ENCODE measurements around the gene ZNF670.
A peak's percentile ranks its signal among the peaks of the same experiment; 100 is the strongest.
"Not testable (repeated sequence)": the region's sequence is repeated elsewhere in the genome, so short reads cannot be mapped to it uniquely, and the experiment has no call there.

The ZNF670 gene

DNA sequence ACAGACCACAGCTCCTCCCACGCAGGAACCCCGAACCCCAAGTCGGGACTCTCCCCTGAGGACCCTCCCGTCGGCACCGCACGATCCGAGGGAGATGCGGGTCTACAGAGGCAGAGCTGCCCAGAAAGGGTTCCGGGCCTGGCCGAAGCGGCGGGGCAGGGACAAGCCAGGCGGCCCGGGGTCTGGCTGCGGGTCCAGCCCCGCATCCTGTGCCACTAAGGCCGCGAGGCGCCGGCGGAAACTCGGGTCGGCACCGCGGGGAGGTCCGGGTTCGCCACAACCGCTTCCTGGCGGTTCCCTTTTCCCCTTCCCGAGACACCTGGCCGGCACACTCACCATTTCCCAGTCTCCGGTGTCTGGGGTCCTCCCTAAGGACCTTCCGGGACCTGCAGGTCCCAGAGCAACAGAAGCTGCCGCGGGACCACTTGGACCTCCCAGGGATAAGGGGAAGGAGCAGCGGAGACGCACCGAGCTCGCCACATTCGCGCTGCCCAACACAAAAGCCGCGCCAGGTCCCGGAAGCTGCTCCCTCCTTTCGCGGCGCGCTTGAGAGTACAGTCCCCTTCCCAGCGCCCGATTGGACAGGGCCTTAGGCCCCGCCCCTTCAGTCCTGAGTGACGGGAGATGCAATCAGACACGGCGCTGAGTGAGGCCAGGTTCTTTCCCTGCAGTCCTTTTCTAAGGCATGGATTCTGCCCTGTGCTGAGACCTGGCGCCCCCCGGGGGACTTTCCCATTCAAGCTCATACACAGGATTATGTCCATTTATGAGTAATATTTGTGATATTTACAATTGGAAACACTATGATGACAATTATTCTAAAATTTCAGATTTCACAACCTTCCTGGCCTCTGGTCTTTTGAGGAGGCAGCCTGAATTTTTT lies at the start of gene ZNF670:
Gene ZNF670, minus strand, starts transcription at position 554 of the 883 bp plus-strand sequence. Its CDS starts 215 bp downstream, at position 339.
- DNase-seq, result peak; percentile 94

DNA sequence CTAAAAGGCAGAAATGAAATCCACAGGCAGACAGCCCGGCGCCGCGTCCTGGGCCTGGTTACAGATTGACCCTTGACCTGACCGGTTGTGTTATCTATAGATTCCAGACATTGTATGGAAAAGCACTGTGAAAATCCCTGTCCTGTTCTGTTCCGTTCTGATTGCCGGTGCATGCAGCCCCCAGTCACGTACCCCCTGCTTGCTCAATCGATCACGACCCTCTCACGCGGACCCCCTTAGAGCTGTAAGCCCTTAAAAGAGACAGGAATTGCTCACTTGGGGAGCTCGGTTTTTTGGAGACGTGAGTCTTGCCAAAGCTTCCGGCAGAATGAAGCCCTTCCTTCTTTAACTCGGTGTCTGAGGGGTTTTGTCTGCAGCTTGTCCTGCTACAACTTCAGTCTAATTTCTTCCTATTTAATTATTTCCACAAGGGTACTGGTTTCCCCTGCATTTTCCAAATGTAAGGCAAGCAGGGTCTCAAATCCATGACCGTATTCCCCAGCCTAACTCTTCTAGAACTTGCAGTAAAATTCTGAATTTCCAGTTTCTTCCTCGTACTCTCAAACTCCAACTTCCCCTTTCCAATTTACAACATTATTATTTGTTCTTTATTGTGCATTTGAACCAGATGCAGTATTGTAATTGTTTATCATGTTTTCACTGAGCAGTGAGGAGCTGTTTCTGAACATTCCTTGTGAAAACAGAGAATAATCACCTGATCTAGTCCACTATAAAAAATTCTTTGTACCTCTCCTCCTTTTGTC lies 49.1 kb upstream of the ZNF670 start:
- not testable (repeated sequence) for DNase-seq

GRCh38 chr1:247126601-247127000 lies 48.0 kb upstream of the ZNF670 start:
- DNase-seq, result not testable (repeated sequence)

DNA sequence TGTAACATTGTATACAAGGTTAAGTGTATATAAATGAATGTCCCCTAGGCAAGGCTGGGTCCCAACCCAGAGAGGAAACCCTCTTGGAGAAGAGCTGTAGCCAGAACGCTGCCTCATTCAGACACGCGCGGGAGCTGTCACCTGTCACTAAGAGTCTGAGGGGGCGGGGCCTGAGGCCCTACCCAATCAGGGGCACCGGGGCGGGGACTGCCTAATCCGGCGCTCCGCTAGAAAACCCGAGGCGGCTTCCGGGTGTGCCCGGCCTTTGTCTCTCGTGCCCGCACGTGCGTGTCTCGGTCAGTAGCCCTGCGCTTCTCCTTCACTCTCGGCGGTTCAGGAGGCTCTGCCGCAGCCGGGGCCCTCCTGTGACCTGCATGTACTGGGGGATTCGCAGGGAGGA lies 47.6 kb upstream of the ZNF670 start:
- DNase-seq, result not testable (repeated sequence)

DNA sequence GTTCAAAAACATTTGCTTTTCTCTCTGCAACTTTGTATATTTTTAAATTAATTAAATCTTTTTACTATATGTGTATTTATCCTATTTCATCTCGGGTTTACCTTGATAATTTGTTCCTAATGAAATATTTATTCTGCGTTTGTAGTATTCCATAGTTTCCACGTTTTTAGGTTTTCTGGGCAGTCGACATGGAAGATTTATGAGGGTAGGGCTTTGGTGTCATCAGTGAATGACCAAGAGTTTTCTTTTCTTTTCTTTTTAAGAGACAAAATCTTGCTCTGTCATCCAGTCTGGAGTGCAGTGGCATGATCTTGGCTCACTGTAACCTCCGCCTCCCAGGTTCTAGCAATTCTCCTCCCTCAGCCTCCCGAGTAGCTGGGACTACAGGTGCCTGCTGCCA lies 42.8 kb upstream of the ZNF670 start:
- DNase-seq, result no peak

- DNase-seq, result not testable (repeated sequence)
These were observed 41.7 kb upstream of the ZNF670 start for GRCh38 chr1:247120408-247120668.

DNA sequence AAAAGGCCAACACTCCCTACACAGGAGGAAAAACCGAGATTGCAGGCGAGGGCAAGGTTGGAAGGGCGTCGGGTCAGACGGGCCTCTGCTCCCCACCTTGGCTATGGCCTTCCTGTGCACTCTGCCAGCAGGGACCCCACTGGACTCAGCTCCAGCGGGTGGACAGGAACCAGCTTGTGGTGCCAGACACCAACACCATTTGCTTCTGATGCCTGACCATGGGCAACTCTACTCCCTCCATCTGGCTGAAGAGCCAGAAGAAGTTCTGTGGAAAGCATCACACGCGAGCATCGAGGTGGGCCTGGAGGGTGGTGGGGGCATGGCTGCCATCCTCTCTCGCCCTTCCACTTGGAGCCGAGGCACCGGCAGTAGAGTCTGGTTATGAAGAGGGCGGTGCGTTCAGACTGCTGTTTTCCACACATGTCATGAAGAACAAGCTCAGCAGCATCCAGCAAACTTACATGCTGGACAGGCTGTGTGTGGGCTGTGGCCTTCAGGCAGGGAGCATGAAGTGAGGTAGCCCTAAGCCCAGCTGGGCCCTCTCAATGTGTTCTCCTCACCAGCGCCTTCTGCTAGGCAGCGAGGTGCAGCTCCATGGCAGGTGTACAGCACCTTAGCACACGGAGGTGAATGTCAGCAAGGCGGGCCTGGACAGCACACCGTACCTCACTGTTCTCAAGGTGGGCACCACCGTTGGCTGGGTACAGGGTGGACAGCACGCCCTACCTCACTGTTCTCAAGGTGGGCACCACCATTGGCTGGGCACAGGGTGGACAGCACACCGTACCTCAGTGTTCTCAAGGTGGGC lies 41.2 kb upstream of the ZNF670 start:
- no peak for DNase-seq

DNA sequence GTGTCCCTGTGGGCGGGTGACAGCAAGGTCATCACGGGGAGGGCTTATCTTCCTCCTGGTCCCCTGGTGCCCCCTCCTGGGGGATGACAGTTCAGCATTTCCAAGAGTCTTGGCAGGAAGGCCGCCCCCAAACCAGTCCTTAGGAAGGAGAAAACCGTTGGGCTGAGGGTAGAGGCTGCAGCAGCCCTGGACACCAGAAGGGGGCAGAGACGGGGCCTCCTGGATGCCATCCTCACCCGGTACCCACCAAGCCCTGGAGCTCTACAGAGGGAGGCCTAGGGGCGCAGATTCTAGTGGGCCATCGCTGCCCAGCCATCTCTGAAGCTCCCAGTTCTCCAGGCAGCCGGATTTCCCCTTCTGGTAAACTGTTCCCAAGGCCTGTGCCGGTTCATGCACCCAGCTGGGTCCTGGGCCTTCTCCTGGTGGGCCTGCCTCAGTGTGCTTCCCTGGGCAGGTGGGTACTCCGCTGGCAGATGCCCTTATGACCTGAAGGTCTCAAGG lies 40.4 kb upstream of the ZNF670 start:
- DNase-seq, result peak; percentile 74

- DNase-seq, result no peak
These were observed 36.9 kb upstream of the ZNF670 start for GRCh38 chr1:247115545-247115944.

DNA sequence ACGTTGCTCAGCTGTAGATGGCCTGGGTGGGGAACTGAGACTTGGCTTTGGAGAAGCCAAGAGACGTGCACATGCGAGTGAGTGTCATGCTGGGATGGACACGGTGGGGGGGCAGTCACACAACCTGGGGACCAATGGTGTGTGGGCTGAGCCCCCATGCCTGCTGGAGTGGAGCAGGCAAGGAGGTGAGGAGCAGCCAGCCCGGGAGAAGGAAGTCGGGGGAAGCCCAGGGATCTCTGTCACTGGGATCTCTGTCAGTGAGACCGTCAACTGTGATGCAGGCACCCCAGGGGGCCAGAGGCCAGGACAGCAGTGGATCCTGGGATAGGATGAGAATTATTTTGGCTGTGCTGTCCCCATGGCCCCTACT lies 36.5 kb upstream of the ZNF670 start:
- no peak for DNase-seq

GRCh38 chr1:247114351-247115140 lies 35.9 kb upstream of the ZNF670 start:
- peak; percentile 62 for DNase-seq

- no peak for DNase-seq
These were observed 35.2 kb upstream of the ZNF670 start for GRCh38 chr1:247113733-247114271.

DNA sequence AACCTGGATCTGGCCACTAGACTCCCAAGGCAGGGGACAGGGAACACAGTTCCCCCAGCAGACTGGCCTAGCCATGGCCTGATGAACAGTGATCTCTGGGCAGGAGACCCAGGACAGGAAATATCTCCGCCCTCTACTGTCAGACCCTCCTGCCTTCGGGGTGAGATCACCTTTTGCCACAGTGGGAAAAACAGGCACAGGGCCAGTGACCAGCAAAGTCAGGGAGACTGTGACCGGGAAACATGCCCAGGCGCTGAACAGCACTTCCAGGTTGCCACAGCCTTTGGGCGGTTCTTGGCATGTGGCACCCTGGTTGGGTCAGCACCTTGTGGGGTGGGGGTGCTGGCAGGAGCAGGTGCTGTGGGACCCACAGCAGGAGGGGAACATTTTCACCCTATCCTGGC lies 34.5 kb upstream of the ZNF670 start:
- no peak for DNase-seq

DNA sequence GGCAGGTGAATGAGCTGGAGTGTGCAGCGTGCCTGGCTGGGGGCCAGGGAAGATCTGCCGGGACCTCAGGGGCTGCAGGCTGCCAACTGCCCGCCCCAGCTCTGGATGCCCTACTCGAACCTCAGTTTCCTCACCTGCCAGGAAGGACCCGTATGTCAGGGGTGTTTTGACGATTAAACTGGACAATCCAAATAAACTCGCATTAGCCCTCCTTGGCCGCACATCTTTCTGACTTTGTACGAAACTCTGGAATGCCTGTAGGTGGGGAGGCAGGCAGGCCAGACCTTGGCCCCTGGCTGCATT lies 33.8 kb upstream of the ZNF670 start:
- no peak for DNase-seq

DNA sequence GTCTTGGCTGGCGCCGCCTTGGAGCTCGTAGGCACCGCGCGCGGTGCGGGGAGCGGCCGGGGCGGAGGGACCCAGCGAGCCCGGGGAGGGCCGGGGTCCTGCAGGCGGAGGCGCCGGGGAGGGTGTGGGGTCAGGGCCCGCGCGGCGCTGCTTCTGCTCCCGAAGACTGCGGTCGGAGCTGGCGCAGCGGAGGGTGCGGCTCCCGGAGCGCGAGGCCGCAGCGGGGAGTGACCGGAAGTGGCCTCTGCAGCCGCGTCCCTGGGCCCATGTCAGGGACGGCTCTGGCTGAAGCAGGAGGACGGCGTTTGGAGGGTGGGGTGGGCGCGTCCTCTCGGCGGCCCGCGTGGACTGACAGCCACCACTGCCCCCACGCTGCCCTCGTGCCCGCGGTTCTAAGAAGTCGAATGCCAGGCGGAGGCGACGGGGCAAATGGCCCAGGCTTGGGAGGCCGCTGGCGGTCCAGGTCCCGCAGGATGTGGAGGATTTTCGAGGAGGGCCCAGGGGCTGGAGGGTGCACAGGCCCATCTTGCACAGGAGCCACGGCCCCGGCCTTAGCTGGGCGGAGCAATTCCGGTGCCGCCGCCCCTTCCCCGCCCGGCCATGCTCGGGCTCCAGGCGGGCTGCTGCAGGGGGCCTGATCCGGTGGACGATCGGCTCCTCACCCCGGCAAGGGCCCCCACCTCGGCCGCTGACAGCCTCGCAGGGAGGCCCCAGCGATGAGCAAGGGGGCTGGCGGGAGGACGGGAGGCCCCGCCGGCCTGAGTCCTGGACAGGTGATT lies 33.3 kb upstream of the ZNF670 start:
- no peak for DNase-seq

DNA sequence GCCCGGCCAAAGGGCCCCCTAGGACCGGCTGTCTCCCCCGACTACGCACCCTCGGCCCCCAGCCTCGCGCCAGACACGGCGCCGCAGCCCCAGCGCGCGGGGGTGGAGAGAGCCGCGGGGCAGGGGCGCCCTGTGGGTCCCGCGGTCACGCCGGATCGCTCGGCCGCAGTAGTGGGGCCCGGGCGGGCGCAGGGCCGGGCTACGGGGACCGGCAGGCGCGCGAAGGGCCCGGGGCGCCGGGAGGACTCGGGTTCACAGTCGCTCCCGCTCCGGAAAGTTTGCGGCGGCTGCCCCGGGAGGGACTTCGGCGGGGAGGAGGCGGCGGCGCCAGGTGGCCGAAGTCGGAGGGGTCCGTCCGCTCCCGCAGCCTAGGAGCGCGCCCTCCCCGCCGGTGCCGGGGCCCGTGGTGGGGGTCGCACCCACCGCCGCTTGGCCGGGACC lies 32.7 kb upstream of the ZNF670 start:
- no peak for DNase-seq

DNA sequence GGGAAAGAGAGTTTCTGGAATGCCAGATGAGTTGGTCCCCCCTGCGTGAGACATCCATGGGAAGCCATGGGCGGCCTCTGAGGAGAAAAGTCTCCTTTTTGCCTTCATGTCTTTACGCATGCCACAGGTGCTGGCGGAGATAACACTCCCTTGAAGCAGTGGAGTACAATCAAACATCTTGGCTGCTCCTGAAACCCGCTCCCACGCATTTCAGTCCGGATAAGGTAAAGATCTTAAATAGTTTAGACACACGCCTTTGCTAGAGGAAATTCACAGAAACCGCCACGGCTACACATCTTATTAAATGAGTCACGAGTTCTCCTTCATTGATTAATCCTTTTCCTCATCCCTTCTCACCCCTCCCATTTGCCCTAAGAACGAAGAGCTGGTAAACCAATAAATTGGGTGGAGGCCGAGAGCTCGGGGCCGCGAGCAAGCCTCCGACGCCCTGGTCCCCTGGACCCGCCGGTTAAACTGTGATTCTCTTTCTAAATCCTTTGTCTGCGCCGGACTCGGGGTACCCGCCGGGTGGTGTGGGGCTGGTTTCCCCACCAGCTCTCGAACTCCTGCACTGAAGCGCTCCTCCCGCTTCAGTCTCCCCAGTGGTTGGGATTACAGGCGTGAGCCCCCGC lies 32.1 kb upstream of the ZNF670 start:
- DNase-seq, result peak; percentile 71

DNA sequence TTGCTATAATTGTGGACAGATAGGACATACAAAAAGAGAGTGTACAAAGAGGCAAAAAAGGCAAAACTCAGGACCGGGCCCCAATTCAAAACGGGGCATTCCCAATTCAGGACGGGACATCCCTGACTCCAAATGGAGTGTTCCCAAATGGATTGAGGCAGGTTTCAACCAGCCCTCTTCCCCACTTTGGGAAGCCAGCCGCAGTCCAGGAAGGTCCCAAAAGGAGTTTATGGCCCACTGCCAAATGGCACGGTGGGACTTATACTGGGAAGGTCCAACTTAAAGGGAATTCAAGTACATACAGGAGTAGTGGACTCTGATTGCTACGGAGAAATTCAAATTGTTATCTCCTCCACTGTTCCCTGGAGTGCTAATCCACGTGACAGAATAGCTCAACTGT lies 29.1 kb upstream of the ZNF670 start:
- DNase-seq, result no peak

- DNase-seq, result no peak
These were observed 27.4 kb upstream of the ZNF670 start for GRCh38 chr1:247105966-247106365.

DNA sequence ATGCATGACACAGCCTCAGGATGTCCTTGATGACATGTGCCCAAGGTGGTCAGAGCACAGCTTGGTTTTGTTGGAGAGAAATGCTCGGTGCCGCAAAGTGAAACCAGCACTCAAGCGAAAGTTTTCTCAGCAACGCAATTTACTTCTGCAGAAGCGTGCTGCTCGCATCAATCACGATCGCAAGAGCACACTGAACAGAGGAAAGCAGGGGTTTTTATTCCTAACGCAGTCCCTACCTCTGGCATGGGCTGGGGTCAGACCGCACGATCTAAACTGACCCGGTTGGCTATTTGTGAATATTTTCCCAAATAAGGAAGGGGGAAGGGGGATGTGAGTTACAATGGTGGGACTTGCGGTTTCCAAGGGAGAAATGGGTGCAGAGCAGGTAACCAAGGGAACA lies 26.4 kb upstream of the ZNF670 start:
- DNase-seq, result no peak

All from activated effector memory CD4-positive, alpha-beta T cell treated with anti-CD3 and anti-CD28 coated beads, Interleukin-2, amount 50 U/mL, for 16 hours (primary cell).